Measurements from ENCODE around the gene EML6. TPM values are rescaled to one million over a fixed set of nuclear protein-coding genes. Genes with fewer than 3 reads are reported as not detected.

EML6 gene
- polyA plus RNA-seq, 1 of the 3 experiments (the other 2 are of a cell fraction): 1.1 TPM

DNA sequence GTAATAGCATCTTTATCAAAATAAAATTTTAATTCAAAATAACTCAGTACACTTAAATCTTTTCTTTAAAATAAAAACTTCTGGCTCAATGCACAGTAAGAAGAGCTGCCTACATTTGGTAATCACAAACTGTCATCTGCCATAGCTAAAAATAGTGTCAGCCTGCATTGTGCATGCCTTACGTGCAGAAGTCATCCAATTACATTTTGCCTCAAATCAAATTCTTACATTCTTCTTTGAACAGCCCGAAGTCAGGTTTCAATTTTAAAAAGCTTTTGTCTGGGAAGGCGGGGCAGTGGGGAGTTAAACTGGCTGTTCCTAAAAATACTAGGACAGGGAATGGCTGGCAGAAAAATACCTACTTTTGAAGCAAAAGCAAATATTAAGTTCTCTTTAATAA, 275.7 kb downstream of the EML6 start (continued):
- TF ChIP-seq, protein P1, sequence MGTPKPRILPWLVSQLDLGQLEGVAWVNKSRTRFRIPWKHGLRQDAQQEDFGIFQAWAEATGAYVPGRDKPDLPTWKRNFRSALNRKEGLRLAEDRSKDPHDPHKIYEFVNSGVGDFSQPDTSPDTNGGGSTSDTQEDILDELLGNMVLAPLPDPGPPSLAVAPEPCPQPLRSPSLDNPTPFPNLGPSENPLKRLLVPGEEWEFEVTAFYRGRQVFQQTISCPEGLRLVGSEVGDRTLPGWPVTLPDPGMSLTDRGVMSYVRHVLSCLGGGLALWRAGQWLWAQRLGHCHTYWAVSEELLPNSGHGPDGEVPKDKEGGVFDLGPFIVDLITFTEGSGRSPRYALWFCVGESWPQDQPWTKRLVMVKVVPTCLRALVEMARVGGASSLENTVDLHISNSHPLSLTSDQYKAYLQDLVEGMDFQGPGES (IDR thresholded peaks at IDR 0.05; ENCODE audit: low read depth, low read length): no peak
- TF ChIP-seq, protein P2, sequence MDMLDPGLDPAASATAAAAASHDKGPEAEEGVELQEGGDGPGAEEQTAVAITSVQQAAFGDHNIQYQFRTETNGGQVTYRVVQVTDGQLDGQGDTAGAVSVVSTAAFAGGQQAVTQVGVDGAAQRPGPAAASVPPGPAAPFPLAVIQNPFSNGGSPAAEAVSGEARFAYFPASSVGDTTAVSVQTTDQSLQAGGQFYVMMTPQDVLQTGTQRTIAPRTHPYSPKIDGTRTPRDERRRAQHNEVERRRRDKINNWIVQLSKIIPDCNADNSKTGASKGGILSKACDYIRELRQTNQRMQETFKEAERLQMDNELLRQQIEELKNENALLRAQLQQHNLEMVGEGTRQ (IDR thresholded peaks at IDR 0.05; ENCODE audit: borderline replicate concordance, low read depth, low read length): no peak
- TF ChIP-seq TEAD4 (IDR thresholded peaks at IDR 0.05; ENCODE audit: borderline replicate concordance, insufficient read depth): 0 out of 2 replicates have a peak, but pooled peaks have one; percentile 35
- TF ChIP-seq, protein P3, sequence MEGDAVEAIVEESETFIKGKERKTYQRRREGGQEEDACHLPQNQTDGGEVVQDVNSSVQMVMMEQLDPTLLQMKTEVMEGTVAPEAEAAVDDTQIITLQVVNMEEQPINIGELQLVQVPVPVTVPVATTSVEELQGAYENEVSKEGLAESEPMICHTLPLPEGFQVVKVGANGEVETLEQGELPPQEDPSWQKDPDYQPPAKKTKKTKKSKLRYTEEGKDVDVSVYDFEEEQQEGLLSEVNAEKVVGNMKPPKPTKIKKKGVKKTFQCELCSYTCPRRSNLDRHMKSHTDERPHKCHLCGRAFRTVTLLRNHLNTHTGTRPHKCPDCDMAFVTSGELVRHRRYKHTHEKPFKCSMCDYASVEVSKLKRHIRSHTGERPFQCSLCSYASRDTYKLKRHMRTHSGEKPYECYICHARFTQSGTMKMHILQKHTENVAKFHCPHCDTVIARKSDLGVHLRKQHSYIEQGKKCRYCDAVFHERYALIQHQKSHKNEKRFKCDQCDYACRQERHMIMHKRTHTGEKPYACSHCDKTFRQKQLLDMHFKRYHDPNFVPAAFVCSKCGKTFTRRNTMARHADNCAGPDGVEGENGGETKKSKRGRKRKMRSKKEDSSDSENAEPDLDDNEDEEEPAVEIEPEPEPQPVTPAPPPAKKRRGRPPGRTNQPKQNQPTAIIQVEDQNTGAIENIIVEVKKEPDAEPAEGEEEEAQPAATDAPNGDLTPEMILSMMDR (IDR thresholded peaks at IDR 0.05): no peak

GRCh38 chr2:55000341-55000740, 276.9 kb downstream of the EML6 start:
- no peak overlapping the region for H3K4me3 ChIP-seq (ENCODE audit: low read depth in 2 of 2, low read length in 1 of 2)
- no peak overlapping the region for H2AFZ ChIP-seq (ENCODE audit: low read depth)
- no peak overlapping the region for H3K9ac ChIP-seq
- H3K9me3 ChIP-seq: no peaks in the 10 kb centered on the region
- peaks cover 100% of the 10 kb centered on the region for H3K79me2 ChIP-seq (ENCODE audit: insufficient read depth)
- ChIA-PET POLR2A (no interaction called here), CTCF (interaction anchor here (0.9 kb wide), 1 partner anchor 11 kb away, joined by 5 read pairs; no protein-coding TSS in a partner anchor)
- H3K27ac ChIP-seq (ENCODE audit: low read depth in 2 of 2, low read length in 1 of 2): peak overlapping the region in 1 of 2 experiments; percentile 68; a peak in 2 of 4 replicates
- no peaks in the 10 kb centered on the region for H3K27me3 ChIP-seq (ENCODE audit: insufficient read depth)
- 66% methylated on average over 4 of the region's 4 CpGs for WGBS (ENCODE audit: low lambda C conversion rate)
- H3K4me2 ChIP-seq: peak overlapping the region; percentile 62
- H3F3A ChIP-seq (replicated peaks; ENCODE audit: insufficient read depth): peaks cover 61% of the 10 kb centered on the region
- H3K4me1 ChIP-seq (ENCODE audit: control insufficient read depth in 1 of 2, insufficient read depth in 2 of 2, low read depth in 1 of 2, low read length in 1 of 2): peaks cover 24 to 53% of the 10 kb centered on the region in 2 experiments
- H4K20me1 ChIP-seq (ENCODE audit: insufficient read depth): peaks cover 100% of the 10 kb centered on the region
- peaks cover 10 to 17% of the 10 kb centered on the region in 2 experiments for H3K36me3 ChIP-seq (replicated peaks in 1 of 2; ENCODE audit: control insufficient read depth in 1 of 2, insufficient read depth in 2 of 2, low read length in 1 of 2)
- H3K9me2 ChIP-seq: no peaks in the 10 kb centered on the region
- no peak for DNase-seq
- TF ChIP-seq POLR2AphosphoS5 (IDR thresholded peaks at IDR 0.05; ENCODE audit: low read depth, low read length): no peak
- TF ChIP-seq, protein P4, sequence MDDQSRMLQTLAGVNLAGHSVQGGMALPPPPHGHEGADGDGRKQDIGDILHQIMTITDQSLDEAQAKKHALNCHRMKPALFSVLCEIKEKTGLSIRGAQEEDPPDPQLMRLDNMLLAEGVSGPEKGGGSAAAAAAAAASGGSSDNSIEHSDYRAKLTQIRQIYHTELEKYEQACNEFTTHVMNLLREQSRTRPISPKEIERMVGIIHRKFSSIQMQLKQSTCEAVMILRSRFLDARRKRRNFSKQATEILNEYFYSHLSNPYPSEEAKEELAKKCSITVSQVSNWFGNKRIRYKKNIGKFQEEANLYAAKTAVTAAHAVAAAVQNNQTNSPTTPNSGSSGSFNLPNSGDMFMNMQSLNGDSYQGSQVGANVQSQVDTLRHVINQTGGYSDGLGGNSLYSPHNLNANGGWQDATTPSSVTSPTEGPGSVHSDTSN (IDR thresholded peaks at IDR 0.05): no peak
- TF ChIP-seq SIN3A (IDR thresholded peaks at IDR 0.05; ENCODE audit: borderline replicate concordance, low read depth, low read length): no peak
- TF ChIP-seq, protein P5, sequence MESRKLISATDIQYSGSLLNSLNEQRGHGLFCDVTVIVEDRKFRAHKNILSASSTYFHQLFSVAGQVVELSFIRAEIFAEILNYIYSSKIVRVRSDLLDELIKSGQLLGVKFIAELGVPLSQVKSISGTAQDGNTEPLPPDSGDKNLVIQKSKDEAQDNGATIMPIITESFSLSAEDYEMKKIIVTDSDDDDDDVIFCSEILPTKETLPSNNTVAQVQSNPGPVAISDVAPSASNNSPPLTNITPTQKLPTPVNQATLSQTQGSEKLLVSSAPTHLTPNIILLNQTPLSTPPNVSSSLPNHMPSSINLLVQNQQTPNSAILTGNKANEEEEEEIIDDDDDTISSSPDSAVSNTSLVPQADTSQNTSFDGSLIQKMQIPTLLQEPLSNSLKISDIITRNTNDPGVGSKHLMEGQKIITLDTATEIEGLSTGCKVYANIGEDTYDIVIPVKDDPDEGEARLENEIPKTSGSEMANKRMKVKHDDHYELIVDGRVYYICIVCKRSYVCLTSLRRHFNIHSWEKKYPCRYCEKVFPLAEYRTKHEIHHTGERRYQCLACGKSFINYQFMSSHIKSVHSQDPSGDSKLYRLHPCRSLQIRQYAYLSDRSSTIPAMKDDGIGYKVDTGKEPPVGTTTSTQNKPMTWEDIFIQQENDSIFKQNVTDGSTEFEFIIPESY (IDR thresholded peaks at IDR 0.05; ENCODE audit: borderline replicate concordance, low read depth): no peak
- TF ChIP-seq MXI1 (IDR thresholded peaks at IDR 0.05; ENCODE audit: low read depth, low read length): no peak
- TF ChIP-seq RAD21 (IDR thresholded peaks at IDR 0.05; ENCODE audit: low read length): no peak
- no peak for TF ChIP-seq EZH2phosphoT487 (IDR thresholded peaks at IDR 0.05; ENCODE audit: borderline replicate concordance, low read depth)
- TF ChIP-seq, protein P3 (IDR thresholded peaks at IDR 0.05): no peak
- no peak for TF ChIP-seq TEAD4 (IDR thresholded peaks at IDR 0.05; ENCODE audit: borderline replicate concordance, insufficient read depth)
- no peak for TF ChIP-seq TAF1 (IDR thresholded peaks at IDR 0.05; ENCODE audit: borderline replicate concordance, low read depth, low read length)
- no peak for TF ChIP-seq FOSL2 (IDR thresholded peaks at IDR 0.05; ENCODE audit: borderline replicate concordance, low read depth)
- TF ChIP-seq MEF2A (IDR thresholded peaks at IDR 0.05; ENCODE audit: borderline replicate concordance, low read depth): no peak
- TF ChIP-seq FOXJ3 (CRISPR knock-in tag; IDR thresholded peaks at IDR 0.05): no peak
- TF ChIP-seq SMC3 (IDR thresholded peaks at IDR 0.05; ENCODE audit: low read depth, low read length): no peak
- no peak for TF ChIP-seq FOXM1 (IDR thresholded peaks at IDR 0.05; ENCODE audit: low read depth)
- no peak for TF ChIP-seq YY1 (IDR thresholded peaks at IDR 0.05; ENCODE audit: low read depth)
- TF ChIP-seq, protein P2 (IDR thresholded peaks at IDR 0.05; ENCODE audit: borderline replicate concordance, low read depth, low read length): no peak
- TF ChIP-seq EP300 (IDR thresholded peaks at IDR 0.05; ENCODE audit: borderline replicate concordance in 1 of 2, low read depth in 1 of 2, low read length in 1 of 2): no peak
- no peak for TF ChIP-seq TCF12 (IDR thresholded peaks at IDR 0.05)

Data from SK-N-SH (cell line).